Esophagus muscularis mucosa (tissue), 4 donors: Measurements from ENCODE around the gene GNG2. TPM values are rescaled to one million over a fixed set of nuclear protein-coding genes. Genes with fewer than 3 reads are reported as not detected.
"Not testable (repeated sequence)": the region's sequence is repeated elsewhere in the genome, so short reads cannot be mapped to it uniquely, and the experiment has no call there.

Experiments used
- DNase-seq: peaks from one replicate; pipeline ENCODE4 v3.0.0-alpha.2; 2017; ENCODE audit errors: extremely low spot score
- H3K27ac ChIP-seq, 4 donors: fragments of 200-600 bp; sonication (generic); replicated peaks in 1 of 4; 1 replicate in 3 of 4; 2 replicates in 1 of 4; pipeline ENCODE4 v1.5.1; 2016 to 2019; ENCODE audit warnings: mild to moderate bottlenecking in 1 of 4
- H3K27me3 ChIP-seq, 4 donors: fragments of 200-600 bp; sonication (generic); one replicate each; pipeline versions ENCODE4 v1.5.1 to v1.6.0; 2016 to 2019
- H3K36me3 ChIP-seq, 4 donors: fragments of 200-600 bp; sonication (generic); one replicate each; pipeline ENCODE4 v1.5.1; 2016 to 2019
- H3K4me1 ChIP-seq, 4 donors: fragments of 200-600 bp; sonication (generic); one replicate each; pipeline ENCODE4 v1.5.1; 2016 to 2019
- H3K4me3 ChIP-seq, 4 donors: fragments of 200-600 bp; sonication (generic); 1 replicate in 2 of 4; 2 replicates in 2 of 4; pipeline ENCODE4 v1.5.1; 2016 to 2019; ENCODE audit warnings: mild to moderate bottlenecking in 4 of 4, moderate library complexity in 1 of 4
- H3K9me3 ChIP-seq, 4 donors: fragments of 200-600 bp; sonication (generic); 1 replicate in 3 of 4; 2 replicates in 1 of 4; pipeline ENCODE4 v1.5.1; 2016 to 2019
- CTCF ChIP-seq, 3 experiments: fragments of 200-600 bp in 2 of 3; fragments of 450-650 bp in 1 of 3; sonication (generic) in 2 of 3; IDR thresholded peaks; one replicate each; pipeline ENCODE4 v1.5.1; 2017 to 2019; ENCODE audit warnings: antibody characterized with exemption in 3 of 3, mild to moderate bottlenecking in 2 of 3, moderate library complexity in 1 of 3
- EP300 ChIP-seq: sonication (generic); formaldehyde crosslinking; IDR thresholded peaks from one replicate; pipeline ENCODE4 v1.6.1; 2017; ENCODE audit warnings: antibody characterized with exemption
- POLR2A ChIP-seq: fragments of 450-650 bp; IDR thresholded peaks from one replicate; pipeline ENCODE4 v1.6.1; 2017; ENCODE audit warnings: antibody characterized with exemption, moderate library complexity, mild to moderate bottlenecking, low read depth
- POLR2AphosphoS5 ChIP-seq, 2 donors: sonication (generic); formaldehyde crosslinking; IDR thresholded peaks; one replicate each; pipeline ENCODE4 v1.6.1; 2017; ENCODE audit warnings: antibody characterized with exemption in 2 of 2
- WGBS: methylation state at CpG from one replicate; pipeline ENCODE4 v1.1.5; 2018; 5-methylcytosine and 5-hydroxymethylcytosine counted together
- intact Hi-C: fragments of 100-400 bp; cut with DNase I; formaldehyde crosslinking; loops from one replicate; pipeline ENCODE4 v1.15.1; 2023
- total RNA-seq, 4 donors: library from RNA; depleted of rRNA; stranded (reverse); fragments of >200 nt; gene quantifications; one replicate each; pipeline versions ENCODE4 v1.1.0 to v1.2.1, GENCODE V29; 2016

GNG2 gene
- total RNA-seq, 4 donors from 2014 or later = 15.7 to 19.9 (median 17.7) TPM

DNA sequence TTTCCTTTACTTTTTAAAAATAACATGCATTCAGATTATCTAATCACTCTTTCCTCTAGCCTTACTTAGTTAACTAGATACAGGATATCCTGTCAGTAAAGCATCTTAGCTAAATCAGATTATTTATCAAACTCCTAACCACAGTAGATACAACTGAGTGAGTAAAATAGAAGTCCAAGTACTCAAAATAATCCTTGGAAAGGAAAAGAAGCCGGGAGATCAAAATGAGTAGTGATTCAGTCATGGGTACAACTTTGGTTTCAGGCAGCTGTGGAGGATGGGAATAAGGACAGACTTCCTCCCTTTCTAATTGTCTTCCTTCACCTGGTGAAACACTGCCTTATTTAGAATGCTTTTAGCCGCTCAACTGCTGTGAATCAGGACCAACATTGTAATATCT lies 29.4 kb downstream of the GNG2 start:
- no peaks in the 10 kb centered on the region for H3K9me3 ChIP-seq
- 75% methylated on average over 2 of the region's 2 CpGs for WGBS
- no peak overlapping the region for H3K27ac ChIP-seq
- DNase-seq = no peak
- no peaks in the 10 kb centered on the region for H3K36me3 ChIP-seq
- H3K27me3 ChIP-seq = no peaks in the 10 kb centered on the region
- peaks cover 0 to 2% (median under 1%) of the 10 kb centered on the region in 4 donors for H3K4me1 ChIP-seq
- intact Hi-C loops = no loop called here
- H3K4me3 ChIP-seq = no peak overlapping the region
- TF ChIP-seq POLR2A = no peak

GRCh38 chr14:51894250-51894649 lies 33.8 kb downstream of the GNG2 start:
- intact Hi-C loops = no loop called here
- Histone ChIP-seq H3K27ac (no peak overlapping the region), H3K9me3 (no peaks in the 10 kb centered on the region), H3K4me3 (no peak overlapping the region), H3K36me3 (no peaks in the 10 kb centered on the region), H3K27me3 (no peaks in the 10 kb centered on the region), H3K4me1 (no peaks in the 10 kb centered on the region)
- DNase-seq = no peak
- WGBS = 94% methylated on average over 3 of the region's 3 CpGs
- TF ChIP-seq POLR2A = no peak

DNA sequence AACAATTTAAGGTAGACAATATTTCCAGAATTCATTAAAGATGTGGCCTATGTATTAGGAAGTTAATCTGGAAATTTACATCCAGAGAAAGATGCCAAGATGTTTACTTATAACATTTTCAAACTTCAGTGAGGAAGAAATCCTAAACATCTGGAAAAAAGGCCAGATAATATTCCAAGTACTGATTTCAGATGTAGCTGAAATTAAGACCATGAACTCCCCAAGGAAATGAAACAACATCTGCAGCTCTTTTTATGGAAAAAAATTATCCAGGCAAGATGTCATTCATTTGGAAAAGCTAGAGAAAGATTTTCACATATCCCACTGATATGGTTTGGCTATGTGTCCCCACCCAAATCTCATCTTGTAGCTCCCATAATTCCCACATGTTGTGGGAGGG lies 35.0 kb downstream of the GNG2 start:
- H3K4me3 ChIP-seq = no peak overlapping the region
- H3K4me1 ChIP-seq = no peaks in the 10 kb centered on the region
- DNase-seq = no peak
- H3K9me3 ChIP-seq = no peaks in the 10 kb centered on the region
- no peaks in the 10 kb centered on the region for H3K36me3 ChIP-seq
- TF ChIP-seq POLR2AphosphoS5 (IDR thresholded peaks at IDR 0.05) = no peak
- no peak for TF ChIP-seq EP300
- no peak for TF ChIP-seq POLR2A
- TF ChIP-seq CTCF (IDR thresholded peaks at IDR 0.05) = no peak
- H3K27ac ChIP-seq = no peak overlapping the region
- intact Hi-C loops = no loop called here
- no peaks in the 10 kb centered on the region for H3K27me3 ChIP-seq

DNA sequence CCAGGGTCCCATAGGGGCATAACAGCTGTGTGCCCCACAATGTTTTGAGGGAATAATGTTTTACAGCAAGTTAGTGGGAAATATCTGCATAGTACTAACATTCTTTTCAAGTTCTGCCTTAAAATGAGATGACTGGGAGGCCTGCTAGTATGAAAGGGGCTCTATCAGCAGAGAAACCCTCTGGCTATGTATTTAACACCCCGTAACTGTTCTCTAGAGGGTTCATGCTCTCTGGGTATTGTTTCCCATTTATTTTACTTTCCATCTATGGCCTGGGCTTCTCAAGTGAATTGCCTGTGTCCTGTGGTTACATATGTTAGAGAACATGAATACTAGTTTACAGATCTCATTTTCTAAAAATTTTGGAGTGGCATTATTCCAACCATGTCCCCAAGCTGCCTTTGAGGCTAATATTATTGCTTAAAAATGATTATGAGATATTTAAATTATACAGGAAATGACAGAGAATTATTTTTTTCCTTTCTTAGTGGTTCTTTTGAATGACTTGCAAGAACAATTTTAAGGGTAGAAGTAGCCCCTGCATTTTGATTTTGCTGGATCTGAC lies 37.5 kb downstream of the GNG2 start:
- Histone ChIP-seq H3K36me3 (no peaks in the 10 kb centered on the region), H3K27ac (no peak overlapping the region), H3K9me3 (no peaks in the 10 kb centered on the region), H3K4me3 (no peak overlapping the region), H3K4me1 (no peaks in the 10 kb centered on the region), H3K27me3 (no peaks in the 10 kb centered on the region)
- no peak for TF ChIP-seq EP300
- no peak for TF ChIP-seq POLR2AphosphoS5 (IDR thresholded peaks at IDR 0.05)
- TF ChIP-seq CTCF (IDR thresholded peaks at IDR 0.05) = no peak
- 85% methylated on average over 1 of the region's 1 CpG for WGBS
- intact Hi-C loops = no loop called here
- DNase-seq = no peak

DNA sequence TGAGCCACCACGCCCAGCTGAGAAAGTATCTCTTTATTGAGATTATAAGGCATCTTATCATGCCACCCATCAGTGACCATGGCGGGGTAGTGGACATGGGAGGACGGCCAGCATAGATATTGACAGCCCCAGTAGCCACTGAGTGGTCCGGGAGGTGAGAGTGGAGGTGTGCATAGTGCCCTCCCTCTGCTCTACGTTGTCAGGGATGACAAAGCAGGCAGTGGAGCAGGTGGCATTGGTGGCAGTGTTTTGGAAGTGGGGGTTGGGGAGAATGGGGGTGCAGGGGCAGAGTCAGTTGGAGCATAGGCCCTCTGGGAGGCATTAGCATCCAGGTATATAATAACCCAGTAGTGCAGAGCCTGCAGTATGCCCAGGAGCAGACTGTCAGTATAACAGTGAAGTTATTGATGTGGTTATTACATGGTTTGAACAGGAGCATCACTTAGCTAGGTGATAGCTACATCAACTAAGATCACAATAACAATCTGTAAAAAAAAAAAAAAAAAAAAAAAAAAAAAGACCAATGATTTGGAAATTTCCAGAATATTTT lies 41.1 kb downstream of the GNG2 start:
- Histone ChIP-seq H3K27me3 (no peaks in the 10 kb centered on the region), H3K4me3 (no peak overlapping the region), H3K27ac (no peak overlapping the region), H3K36me3 (no peaks in the 10 kb centered on the region), H3K9me3 (no peaks in the 10 kb centered on the region), H3K4me1 (peaks cover 0 to 4% (median 0%) of the 10 kb centered on the region in 4 donors)
- no peak for DNase-seq
- intact Hi-C loops = no loop called here
- whole genome bisulfite sequencing = 97% methylated on average over 5 of the region's 5 CpGs
- TF ChIP-seq EP300 (no peak), POLR2A (no peak), CTCF (IDR thresholded peaks at IDR 0.05) (no peak)

DNA sequence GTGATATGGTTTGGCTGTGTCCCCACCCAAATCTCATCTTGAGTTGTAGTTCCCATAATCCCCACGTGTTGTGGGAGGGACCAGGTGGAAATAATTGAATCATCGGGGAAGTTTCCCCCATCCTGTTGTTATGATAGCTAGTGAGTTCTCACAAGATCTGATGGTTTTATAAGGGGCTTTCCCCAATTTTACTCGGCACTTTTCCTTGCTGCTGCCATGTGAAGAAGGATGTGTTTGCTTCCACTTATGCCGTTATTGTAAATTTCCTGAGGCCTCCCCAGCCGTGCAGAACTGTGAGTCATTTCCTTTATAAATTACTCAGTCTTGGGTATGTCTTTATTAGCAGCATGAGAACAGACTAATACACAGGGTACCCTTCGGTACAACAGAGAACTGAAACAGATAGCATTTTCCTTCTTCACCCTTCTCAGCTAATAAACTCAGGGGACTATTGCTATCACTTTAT lies 45.3 kb downstream of the GNG2 start:
- peak; percentile 57 for DNase-seq
- peak overlapping the region in 1 of 4 donors; percentile 42 for H3K27ac ChIP-seq
- H3K9me3 ChIP-seq, H3K4me1 ChIP-seq, H3K27me3 ChIP-seq, H3K36me3 ChIP-seq, H3K4me3 ChIP-seq, intact Hi-C loops: not testable (repeated sequence)
- 22% methylated on average over 6 of the region's 6 CpGs for WGBS
